Posterior vena cava (tissue), 2 donors: ENCODE measurements around the gene DDX50. TPM values are rescaled to one million over a fixed set of nuclear protein-coding genes. Genes with fewer than 3 reads are reported as not detected.
A peak's percentile ranks its signal among the peaks of the same experiment; 100 is the strongest.
"Not testable (repeated sequence)": the region's sequence is repeated elsewhere in the genome, so short reads cannot be mapped to it uniquely, and the experiment has no call there.

Experiments
- DNase-seq: peaks from one replicate; pipeline ENCODE4 v3.0.0-alpha.2; 2020; ENCODE audit warnings: low spot score
- intact Hi-C, 2 donors: fragments of 100-400 bp; cut with DNase I; formaldehyde crosslinking; loops; one replicate each; pipeline versions ENCODE4 v1.14.1 to v1.14.2; 2022 to 2023
- long read RNA-seq, 2 donors: library from polyadenylated mRNA; unstranded; transcript quantifications; one replicate each; pipeline ENCODE4 v2.0.0, GENCODE V29; 2020 to 2021
- total RNA-seq, 2 donors: library from RNA; stranded (reverse); fragmentation: NEBNext Ultra II Directional; extraction: Animal tissue kit (Norgen Biotek cat#: 25700); gene quantifications; one replicate each; pipeline ENCODE4 v1.2.1, GENCODE V29; 2021
- donor health status: DM: yes; HTN: yes; CAD: no.
- donor health status: DM: yes; HTN: yes; CAD: no.

Gene DDX50, protein sequence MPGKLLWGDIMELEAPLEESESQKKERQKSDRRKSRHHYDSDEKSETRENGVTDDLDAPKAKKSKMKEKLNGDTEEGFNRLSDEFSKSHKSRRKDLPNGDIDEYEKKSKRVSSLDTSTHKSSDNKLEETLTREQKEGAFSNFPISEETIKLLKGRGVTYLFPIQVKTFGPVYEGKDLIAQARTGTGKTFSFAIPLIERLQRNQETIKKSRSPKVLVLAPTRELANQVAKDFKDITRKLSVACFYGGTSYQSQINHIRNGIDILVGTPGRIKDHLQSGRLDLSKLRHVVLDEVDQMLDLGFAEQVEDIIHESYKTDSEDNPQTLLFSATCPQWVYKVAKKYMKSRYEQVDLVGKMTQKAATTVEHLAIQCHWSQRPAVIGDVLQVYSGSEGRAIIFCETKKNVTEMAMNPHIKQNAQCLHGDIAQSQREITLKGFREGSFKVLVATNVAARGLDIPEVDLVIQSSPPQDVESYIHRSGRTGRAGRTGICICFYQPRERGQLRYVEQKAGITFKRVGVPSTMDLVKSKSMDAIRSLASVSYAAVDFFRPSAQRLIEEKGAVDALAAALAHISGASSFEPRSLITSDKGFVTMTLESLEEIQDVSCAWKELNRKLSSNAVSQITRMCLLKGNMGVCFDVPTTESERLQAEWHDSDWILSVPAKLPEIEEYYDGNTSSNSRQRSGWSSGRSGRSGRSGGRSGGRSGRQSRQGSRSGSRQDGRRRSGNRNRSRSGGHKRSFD
- 10 to 100 TPM; 39.3 to 45.6 TPM for total RNA-seq
- long read RNA-seq, donor 1, transcript DDX50-201 (15 exons, 2,538 nt), result major isoform, 12 of 22 reads
- long read RNA-seq, donor 1, partial matches to known transcripts, result 5 of 22 reads
- long read RNA-seq, donor 1, other reads (novel, unspliced or antisense), result 5 of 22 reads
- long read RNA-seq, donor 2, transcript DDX50-201 (15 exons, 2,538 nt), result major isoform, 22 of 36 reads
- long read RNA-seq, donor 2, partial matches to known transcripts, result 6 of 36 reads
- long read RNA-seq, donor 2, other reads (novel, unspliced or antisense), result 8 of 36 reads

DNA sequence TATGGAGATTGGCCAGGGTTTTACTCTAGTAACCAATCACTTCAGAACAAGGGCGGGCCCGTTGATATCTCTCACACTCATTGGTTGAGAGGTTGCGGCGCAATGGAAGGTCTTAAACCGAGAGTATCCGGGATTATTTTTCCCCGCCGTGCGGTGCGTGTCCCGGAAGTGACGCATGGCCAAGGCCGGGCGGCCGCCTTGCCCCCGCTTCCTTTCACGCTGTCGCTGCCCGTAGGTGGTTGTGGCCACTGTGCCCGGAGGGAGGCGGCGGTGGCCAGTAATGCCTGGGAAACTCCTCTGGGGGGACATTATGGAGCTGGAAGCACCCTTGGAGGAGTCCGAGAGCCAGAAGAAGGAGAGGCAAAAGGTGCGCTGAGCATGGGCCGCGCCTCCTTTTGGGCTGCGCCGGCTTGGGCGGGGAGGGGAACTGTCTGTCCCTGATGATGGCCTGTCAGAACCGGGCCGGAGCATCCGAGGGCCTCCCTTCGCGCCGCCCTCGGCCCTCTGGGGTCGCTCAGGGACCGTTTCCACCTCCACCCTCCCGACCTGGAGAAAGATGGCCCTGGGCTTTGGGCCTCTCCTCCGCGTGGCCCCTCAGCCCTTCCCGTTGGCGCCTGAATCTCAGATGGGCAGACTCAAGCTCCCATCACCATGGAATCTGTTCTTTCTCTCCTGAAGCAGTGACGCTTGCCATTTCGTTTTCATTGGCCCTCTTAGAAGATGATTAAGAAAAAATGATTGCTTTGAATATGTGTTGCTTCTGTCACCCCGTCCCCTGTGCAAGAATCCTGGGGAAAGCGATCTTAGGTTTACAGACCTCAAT lies at the start of gene DDX50:
TSS of gene DDX50 (plus strand) at position 211 of the 823 bp plus-strand sequence. CDS start at position 281, 70 bp downstream.
- intact Hi-C loops, result no loop called here
- peak; percentile 99 for DNase-seq

DNA sequence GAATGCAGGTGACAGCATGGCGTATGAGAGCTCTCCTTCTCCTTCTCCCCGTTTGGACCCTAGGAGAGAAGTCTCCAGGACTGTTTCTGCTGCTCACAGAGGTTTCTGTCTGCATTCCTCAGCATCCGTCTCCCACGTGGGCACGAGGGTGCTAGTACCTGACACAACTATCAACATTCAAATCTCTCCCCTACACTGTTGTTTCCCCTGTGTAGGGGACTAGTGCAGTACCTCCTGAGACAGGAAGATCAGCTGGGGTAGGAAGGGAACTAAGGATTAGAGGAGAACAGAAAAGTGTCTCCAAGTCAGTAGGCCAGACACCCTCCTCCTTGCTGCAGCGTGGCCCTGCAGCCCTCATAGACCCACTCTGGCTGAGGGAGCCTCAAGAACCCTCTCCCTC lies 44.8 kb upstream of the DDX50 start:
- intact Hi-C loops, result no loop called here
- DNase-seq, result no peak

DNA sequence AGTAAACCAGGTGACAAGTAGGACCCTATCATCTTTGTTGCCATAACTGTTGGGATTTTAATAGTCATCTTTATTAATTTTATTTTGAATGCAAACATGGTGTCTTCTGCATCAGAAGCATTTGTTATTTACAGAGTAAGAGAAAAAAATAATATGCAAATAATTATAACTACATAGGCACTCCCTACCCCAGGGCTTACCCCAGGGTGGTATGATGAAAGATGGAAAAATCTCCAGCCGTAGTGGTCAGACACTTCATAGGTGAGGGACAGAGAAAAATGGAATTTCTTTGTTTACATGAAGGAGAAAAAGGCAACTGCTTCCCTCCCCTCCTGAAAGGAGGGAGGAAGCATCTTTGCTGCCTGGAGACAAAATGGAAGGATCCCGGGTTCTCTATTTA lies 44.1 kb upstream of the DDX50 start:
- intact Hi-C loops, result no loop called here
- no peak for DNase-seq

DNA sequence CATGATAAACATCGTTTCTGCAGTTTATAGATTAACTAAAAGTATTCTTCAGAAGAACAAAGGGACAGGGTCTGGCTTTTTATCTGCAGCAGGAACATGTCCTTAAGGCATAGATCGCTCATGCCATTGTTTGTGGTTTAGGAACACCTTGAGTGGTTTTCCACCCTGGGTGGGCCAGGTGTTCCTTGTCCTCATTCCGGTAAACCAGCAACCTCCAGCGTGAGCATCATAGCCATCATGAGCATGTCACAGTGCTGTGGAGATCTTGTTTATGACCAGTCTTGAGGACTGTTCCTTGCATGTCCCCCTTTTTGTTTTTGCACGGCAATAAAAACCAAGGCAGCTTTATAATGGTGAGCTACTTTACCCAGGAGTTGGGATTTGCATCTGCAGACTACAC lies 39.9 kb upstream of the DDX50 start:
- intact Hi-C loops, result no loop called here
- no peak for DNase-seq

DNA sequence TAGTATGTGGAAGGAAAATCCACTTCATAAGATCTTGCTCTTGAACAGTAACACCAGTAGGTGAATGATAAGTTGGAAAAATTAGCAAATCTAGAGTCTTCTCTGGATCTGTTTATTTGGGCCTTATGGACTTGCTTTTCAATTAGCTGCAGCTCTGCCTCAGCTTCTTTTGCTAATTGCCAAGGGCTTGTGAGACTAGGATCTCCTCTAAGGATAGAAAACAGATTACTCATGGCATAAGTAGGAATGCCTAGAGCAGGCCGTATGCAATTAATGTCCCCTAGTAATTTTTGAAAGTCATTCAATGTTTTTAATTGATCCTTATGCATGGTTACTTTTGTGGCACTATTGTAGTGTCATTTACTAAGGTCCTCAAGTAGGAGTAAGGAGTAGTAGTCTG lies 36.5 kb upstream of the DDX50 start:
- no peak for DNase-seq
- intact Hi-C loops, result no loop called here

DNA sequence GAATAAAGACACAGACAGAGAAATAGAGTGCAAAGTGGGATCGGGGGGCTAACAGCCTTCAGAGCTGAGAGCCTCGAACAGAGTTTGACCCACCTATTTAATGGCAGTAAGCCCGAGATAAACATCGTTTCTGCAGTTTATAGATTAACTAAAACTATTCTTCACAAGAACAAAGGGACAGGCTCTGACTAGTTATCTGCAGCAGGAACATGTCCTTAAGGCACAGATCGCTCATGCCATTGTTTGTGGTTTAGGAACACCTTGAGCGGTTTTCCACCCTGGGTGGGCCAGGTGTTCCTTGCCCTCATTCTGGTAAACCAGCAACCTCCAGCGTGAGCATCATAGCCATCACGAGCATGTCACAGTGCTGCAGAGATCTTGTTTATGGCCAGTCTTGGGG lies 32.9 kb upstream of the DDX50 start:
- DNase-seq, intact Hi-C loops: not testable (repeated sequence)

DNA sequence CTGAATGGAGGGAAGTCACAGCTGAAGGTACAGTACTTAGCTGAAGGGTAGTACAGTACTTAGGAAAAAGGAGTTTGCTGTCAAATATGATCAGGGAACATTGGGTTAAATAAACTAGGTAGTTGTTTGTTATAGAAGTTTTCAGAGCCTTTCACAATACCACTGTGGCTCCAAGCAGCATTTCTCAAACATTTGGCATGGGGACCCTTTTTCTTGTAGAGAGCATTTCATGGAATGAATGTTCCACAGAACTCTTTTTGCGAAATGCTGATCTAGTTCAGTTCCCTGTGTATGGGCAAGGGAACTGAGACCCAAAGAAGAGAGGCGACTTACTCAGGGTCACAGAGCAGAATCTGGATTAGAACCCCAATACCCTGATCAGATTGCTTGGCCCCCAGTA lies 31.5 kb upstream of the DDX50 start:
- intact Hi-C loops, result no loop called here
- no peak for DNase-seq

DNA sequence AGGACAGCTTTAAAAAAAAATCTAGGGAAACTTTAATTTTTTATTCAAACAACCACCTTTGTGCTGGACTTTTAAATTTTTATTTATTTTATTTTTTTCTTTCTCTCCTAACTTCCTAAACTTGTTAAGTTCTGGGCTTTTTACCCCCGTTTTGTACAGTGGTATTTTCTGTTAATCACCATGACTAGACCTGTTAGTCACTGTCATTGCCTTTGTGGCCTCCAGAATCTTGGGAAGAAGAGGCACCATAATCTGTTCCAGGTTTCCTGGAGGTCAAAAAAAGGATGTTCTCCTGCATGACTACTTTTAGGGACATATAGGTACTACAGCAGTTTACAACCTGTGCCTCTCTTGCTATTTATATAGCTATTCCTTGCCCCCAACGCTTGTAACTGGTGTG lies 31.1 kb upstream of the DDX50 start:
- no peak for DNase-seq
- intact Hi-C loops, result no loop called here

DNA sequence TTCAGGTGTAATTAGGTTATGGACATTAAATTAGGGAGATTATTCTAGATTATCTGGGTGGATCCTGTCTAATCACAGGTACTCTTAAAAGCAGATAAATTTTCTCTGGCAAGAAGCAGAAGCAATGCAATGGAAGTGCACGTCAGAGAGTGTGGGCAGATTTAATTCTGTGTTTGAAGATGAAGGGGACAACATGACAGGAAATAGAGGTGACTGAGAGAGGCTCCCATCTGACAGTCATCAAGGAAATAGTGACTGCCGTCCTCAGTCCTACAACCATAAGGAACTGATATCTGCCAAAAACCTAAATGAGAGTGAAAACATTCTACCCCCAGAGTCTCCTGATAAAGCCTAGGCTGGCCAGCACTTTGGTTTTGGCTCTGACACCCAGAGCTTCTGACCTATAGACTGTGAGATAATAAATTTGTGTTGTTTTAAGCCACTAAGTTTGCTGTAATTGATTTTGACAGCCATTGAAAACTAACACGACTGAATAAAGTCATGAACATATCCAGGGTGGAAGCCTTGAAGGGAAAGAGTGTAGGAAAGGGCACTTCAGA lies 30.5 kb upstream of the DDX50 start:
- DNase-seq, result no peak

DNA sequence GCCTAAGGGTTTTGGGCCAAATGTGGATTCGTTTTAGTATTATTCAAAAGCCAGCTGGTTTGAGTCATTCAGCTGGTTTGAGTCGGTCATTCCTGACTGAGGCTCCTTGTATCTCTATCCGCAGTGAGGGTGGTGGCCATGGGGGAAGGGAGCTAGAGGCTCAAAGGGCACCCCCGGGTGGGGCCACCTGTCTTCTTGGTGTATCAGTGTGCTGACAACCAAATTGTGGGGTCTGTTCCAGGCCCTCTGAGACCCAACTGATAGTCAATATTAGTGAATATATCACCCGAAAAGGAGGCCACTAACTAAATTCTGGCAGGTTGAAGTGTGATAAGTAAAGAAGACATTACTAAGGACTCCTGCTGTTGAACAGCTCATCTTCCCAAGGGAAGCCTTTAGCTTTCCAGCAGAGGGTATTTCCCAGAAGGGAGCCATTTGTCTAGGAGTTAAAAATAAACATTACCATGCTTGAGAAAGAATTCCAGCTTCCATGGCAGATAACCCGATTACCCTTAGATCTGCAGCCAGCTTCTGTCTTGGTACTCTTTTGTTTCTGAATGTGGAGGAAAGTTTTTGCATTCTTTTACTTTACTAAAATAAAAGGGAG lies 29.9 kb upstream of the DDX50 start:
- DNase-seq, result no peak
- intact Hi-C loops, result no loop called here

More for the DNA sequence above, 30.5 kb upstream of the DDX50 start:
- intact Hi-C loops, result no loop called here

DNA sequence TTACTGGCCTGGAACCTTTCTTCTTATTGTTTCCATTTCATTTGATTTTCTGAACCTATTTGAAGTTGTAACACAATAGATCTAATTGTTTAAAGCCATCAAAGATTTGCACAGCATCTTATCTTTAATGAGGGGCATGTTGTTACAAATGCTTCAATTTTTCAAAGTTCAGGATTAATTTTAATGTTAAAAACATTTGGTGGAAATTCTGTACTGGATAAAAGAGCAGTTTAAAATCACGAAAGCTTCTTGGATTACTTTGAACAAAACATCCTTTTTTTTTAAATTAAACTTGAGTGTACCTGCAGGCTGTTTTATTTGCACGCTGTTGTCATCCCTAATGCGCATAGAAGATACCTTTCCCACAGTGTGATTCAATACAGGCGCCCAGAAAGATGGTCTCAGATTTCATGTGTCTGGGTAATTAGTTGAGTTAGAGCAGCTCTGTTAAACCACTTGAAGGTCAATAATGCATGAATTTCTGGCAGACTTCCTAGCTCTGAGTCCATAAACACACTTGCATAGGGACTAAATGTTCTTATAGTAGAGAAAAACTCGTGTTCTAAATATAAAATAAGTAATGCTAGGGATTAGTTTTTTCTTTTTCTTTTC lies 29.3 kb upstream of the DDX50 start:
- DNase-seq, result no peak
- intact Hi-C loops, result no loop called here

DNA sequence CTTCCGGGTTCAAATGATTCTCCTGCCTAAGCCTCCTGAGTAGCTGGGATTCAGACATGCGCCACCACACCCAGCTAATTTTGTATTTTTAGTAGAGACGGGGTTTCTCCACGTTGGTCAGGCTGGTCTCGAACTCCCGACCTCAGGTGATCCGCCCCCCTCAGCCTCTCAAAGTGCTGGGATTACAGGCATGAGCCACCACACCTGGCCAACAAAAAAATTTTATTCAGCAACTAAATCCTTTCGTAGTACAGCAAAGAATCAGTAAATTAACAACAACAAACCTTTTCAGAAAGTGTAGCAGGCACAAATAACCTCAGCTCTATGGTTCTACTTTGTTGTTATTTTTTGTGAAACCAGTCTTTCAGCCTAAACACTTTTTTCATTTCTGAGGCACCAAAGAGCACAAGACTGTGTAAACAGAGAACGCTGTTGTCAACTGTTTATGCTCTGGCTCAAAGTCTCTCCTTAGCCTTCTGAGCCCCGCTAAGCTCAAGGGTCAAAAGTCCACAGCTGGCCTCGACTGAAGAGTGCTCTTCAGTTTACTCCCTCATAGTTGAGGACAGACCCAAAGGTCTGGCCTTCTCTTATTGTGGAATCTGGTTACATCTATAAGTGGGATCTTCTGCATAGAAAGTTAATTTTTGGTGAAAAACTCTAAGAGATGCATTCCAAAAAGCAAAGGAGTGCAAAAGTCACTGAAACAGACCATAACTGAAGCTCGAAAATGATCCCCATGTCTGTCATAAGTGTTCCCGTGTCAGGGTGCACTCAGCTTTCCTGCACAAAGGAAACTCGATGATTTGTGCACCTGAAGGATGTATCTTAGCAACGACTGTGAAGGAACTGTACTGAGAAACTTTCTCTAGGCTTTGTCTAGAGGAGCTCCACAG lies 24.6 kb upstream of the DDX50 start:
- DNase-seq, result no peak
- intact Hi-C loops, result no loop called here

DNA sequence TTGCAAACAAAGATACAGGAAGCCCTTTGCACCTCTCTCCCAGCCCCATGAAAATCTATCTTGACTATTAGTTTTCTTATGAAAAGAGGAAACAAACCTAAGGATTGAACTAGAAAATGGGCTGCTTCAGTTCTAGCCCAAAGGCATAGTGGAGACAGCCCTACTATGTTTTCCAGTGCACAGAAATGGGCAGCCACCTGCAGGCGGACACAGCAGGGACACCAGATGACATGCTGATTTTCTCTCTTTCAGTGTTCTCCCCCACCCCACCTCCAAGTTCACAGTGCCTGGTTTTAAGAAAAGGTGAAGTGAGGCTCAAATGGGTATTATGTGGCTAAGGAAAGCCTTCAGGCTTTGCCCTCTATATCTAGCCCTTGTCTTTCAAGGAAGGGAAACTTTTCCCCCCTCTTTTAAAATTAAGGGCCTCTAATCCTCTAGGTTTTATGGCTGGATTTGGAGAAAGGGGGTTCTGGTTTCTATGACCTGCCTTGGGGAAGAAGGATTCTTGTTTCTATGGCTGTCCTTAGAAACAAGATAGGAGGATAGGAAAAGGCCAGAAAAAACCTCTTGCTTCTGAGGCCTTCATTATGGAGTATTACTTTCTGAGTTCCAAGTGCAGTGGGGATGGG lies 23.5 kb upstream of the DDX50 start:
- DNase-seq, result no peak
- intact Hi-C loops, result no loop called here

DNA sequence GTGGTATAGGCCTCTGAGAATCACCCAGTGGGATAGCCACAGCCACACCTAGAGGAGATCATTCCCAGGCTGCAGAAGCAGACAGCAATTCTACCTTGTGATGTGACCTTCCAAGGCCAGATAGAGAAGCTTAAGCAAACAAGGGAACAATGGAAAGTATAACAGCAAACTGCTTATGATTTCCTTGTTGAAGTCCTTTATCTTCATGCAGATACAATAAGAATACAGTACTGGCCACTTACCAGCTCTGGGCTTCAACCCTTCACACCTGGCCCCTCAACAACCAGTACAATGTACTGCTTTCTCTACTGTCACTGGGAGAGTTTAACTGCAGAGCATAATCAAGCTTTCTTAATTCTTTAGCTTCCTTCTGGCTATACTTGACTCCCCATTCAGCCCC lies 22.6 kb upstream of the DDX50 start:
- DNase-seq, result no peak
- intact Hi-C loops, result no loop called here

DNA sequence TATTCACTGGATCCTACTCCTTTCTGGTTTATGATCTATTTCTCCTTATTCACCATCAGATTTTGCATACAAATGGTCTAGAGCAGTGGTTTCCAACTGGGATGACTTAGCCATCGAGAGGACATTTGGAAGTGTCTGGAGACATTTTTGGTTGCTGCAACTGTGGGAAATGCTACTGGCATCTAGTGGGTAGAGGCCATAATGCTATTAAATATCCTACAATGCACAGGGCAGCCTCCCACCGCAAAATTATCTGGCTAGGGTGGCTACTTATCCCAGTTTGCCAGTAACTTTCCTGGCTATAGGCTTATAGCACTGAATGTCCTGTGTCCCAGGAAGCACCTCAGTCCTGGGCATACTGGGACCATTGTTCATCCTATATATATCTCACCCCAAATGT lies 21.5 kb upstream of the DDX50 start:
- no peak for DNase-seq
- intact Hi-C loops, result no loop called here

DNA sequence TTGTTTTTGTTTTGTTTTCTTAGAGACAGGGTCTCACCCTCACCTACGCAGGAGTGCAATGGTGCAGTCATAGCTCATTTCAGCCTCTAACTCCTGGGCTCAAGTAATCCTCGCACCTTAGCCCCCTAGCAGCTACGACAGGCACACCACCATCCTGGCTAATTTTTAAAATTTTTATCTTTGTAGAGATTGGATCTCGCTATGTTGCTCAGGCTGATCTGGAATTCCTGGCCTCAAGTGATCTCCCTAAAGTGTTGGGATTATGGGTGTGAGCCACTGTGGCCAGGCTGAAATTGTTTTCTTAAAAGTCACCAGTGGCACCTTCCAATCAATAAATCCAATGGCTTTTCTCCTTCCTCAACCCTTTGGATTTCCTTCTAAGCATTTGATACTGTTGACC lies 20.9 kb upstream of the DDX50 start:
- intact Hi-C loops, result no loop called here

DNA sequence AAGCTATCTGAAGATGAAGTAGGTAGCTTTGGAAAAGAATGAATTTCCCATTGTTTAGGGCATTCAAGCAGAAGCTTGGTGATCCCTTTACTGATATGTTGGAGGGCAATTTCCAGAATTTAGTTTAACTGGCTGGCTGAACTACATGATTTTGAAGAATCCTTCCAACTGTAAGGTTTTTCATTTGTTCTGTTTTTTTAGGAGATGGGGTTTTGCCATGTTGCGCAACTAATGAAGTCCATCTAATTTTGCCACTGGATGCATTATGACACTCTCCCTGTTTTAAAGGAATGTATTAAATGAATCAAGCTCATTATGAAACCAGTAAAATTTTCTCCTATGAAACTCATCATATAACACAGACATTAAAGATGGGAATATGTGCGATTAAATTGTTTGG lies 6.1 kb upstream of the DDX50 start:
- no peak for DNase-seq
- intact Hi-C loops, result loop anchor here (10.0 kb wide), 2 partner anchors 90 to 100 kb away; no protein-coding TSS in a partner anchor

More for the DNA sequence above, 20.9 kb upstream of the DDX50 start:
- no peak for DNase-seq
